HG02973 (cell line): ENCODE results near the gene GPRIN2.
A peak's percentile ranks its signal among the peaks of the same experiment; 100 is the strongest.
"Not testable (repeated sequence)": the region's sequence is repeated elsewhere in the genome, so short reads cannot be mapped to it uniquely, and the experiment has no call there.

Experiments used
- ATAC-seq: cut with Tn5 transposase; IDR thresholded peaks from one replicate; pipeline ENCODE4 v1.9.1; 2021; ENCODE audit warnings: moderate library complexity; ENCODE audit not compliant: unreplicated experiment

The GPRIN2 gene

DNA sequence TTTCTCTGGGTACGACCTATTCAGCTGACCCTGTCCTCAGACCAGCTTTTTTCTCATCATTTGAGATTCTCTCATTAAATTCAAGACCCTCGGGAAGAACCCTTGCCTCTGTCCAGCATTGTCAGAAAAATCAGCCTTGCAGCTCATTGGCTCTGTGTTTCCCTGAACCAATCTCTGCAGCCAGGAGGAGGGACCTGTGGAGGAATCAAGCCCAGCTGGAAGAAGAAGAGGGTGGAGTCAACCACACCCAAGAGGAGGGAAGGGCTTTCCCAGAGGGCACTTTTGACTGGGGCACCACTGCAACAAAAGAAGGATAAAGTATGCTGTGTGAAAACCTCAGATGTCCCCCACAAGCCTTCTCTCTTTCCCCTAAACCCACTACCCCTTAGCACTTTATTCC, 14.2 kb upstream of the GPRIN2 start:
- not testable (repeated sequence) for ATAC-seq

DNA sequence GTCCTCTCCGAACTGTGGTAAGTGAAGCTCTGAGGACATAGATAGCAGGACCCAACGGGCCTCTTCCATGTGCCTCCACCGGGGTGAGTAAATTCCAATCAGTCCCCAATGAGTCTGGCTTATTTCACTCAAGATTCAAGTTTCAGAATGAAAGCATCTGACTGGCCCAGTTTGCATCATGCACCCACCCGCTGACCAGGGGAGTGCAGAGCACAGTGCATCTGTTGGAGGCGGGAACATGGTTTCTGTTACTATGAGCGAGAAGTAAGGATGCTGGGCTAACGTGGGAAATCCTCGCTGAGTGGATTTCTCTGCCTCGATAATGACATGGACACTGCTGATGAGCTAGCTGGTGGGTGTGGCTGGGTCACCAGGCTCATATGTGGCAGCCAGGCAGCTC, 10.7 kb upstream of the GPRIN2 start:
- ATAC-seq, result not testable (repeated sequence)

GRCh38 chr10:46565591-46566332, 9.3 kb upstream of the GPRIN2 start:
- ATAC-seq, result peak; percentile 67

DNA sequence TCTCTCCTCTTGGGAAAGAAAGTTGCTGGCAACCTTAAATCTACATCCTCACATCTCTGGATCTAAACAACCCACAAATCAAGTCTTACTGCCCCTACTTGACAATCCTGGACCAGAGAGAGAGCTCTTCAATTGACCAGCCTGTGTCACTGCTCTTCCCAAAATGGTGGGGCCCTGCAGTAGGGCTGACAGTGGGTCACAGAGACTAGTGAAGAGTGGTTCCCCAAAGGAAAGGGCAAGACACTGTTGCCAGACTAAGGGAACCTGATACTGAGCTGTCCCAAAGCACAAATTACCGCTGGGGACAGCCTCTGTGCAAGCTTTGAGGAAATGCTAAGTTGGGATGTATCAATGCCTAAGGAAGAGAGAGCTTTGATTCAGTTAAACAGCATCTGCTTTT, 4.5 kb upstream of the GPRIN2 start:
- ATAC-seq, result no peak

GRCh38 chr10:46560381-46560780, 3.9 kb upstream of the GPRIN2 start:
- ATAC-seq, result no peak

GRCh38 chr10:46559231-46559671, 2.8 kb upstream of the GPRIN2 start:
- no peak for ATAC-seq

DNA sequence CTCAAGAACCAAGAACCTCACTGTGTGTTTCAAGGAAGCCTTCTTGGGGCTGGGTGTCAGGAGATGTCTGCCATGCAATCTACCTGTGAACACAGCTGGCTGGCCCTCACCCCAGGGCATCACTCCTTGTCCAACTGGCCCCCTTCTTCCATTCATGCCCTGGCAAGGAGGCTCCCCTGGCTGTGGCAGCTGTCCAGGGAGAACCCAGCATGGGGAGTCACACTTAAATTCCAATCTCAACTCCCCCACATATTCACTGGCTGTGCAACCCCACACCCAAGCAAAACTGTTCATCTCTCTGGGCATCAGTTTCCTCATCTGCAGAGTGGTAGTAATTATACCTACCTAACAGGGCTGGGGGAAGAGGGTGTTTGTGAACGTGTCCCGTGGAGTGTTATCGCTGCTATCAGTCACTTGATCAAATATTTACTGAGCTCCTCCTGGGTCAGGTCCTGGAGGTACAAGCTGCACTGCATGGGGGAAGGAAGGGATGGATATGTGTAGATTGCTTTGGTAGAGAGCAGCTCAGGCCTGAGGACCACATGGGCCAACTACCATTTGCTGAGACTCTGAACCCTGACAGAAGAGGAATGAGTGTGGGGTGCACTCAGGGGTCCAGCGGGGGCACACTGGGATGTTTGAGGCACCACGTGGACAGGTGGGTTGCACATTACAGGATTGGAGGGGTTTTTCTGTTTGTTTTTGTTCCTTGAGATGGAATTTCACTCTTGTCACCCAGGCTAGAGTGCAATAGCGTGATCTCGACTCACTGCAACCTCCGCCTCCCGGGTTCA, 2.1 kb upstream of the GPRIN2 start:
- no peak for ATAC-seq

GRCh38 chr10:46558122-46558391, 1.6 kb upstream of the GPRIN2 start:
- ATAC-seq, result no peak

GRCh38 chr10:46557319-46558121, 1.1 kb upstream of the GPRIN2 start:
- no peak for ATAC-seq

- no peak for ATAC-seq
Measured at GRCh38 chr10:46555713-46556514, 544 bp downstream of the GPRIN2 start.

GRCh38 chr10:46555366-46555712, 1.1 kb downstream of the GPRIN2 start:
- ATAC-seq, result no peak

- no peak for ATAC-seq
Measured at GRCh38 chr10:46554166-46554781, 2.2 kb downstream of the GPRIN2 start.

DNA sequence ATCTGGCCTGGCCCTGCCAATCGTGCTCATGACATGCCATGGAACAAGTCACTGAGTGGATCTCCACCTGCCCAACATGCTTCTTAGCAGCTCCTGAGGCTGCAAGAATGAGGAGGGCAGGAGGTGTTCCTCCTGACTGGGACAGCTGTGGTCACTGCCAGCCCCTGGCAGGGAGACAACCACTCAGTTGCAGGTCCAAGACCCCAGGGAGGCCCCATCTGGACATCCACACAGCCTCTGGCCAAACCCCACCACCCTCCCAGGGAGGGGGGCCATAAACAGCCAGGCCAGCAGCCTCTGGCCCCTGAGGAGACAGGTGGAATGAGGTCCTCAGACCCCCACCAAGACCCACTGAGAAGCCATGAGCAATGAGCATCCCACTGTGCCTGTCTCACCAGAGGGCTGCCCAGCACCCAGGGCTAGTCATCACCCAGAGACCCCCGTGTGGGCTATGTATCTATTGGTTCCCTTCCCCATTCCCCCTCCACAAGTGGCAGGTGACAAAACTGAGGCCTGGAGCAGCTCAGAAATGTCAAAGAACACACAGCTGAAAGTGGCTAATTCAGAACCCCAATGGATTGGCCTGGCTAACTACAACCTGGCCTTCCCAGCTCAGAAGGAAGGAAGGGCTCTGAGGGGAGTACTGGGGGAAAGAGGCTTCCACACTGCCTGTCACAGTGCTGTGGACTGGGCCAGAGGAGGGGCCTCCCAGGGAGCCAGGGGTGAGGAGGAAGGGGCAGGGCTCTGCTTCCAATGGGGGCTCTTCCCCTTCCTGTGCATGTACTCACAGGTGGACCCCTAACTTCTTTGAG, 3.0 kb downstream of the GPRIN2 start:
- ATAC-seq, result no peak

DNA sequence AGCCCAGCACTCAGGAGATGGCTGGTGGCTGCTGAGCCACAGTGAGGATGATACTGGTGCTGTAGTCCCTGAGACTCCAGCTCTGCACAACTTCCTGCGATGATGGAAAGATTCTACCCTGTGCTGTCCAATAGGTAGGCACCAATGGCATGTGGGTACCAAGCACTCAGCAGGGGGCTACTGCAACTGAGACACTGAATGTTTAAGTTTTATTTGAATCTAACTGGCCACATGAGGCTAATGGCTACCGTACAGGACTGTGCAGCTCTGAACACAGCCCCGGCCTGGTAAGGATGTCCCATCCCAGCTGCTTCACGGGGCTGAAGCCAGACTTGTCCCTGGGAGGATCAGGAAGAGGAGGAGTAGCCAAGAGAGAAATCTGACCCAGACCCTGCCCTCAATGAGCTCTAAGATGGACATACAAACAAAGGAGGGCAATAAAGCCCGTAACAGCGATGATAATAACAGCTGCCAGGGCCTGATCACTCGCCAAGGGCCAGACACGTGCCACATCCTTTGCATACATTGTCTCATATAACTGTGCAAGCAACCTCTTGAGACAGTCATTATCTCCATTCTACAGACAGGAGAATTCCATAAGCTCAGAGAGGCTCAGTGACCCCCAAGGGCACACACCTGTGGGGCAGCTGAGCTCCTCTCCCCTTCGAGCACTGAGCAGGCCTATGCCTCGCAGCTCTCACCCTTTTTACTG, 3.8 kb downstream of the GPRIN2 start:
- ATAC-seq, result no peak

- no peak for ATAC-seq
Measured at GRCh38 chr10:46551701-46552525, 4.5 kb downstream of the GPRIN2 start.

- ATAC-seq, result no peak
Measured at GRCh38 chr10:46550795-46551700, 5.4 kb downstream of the GPRIN2 start.

GRCh38 chr10:46550076-46550790, 6.2 kb downstream of the GPRIN2 start:
- ATAC-seq, result no peak
